Heart right ventricle (tissue), 16 donors: Measurements from ENCODE around the gene TBC1D23. TPM values are rescaled to one million over a fixed set of nuclear protein-coding genes. Genes with fewer than 3 reads are reported as not detected.
"Not testable (repeated sequence)": the region's sequence is repeated elsewhere in the genome, so short reads cannot be mapped to it uniquely, and the experiment has no call there.

ENCODE experiments used
- ATAC-seq, 8 donors: fragments of 200-7000 bp; cut with Tn5 transposase; one replicate each; pipeline ENCODE4 v1.9.1; 2020; ENCODE audit warnings: mild to moderate bottlenecking in 8 of 8, moderate library complexity in 8 of 8, moderate number of reproducible peaks in 1 of 8
- DNase-seq, 2 donors: peaks; one replicate each; pipeline ENCODE4 v3.0.0-alpha.2; 2020
- H3K27ac ChIP-seq, 10 donors: fragments of 200-600 bp; sonication (generic) in 2 of 10; one replicate each; pipeline versions ENCODE4 v1.5.0 to v1.8.0; 2020 to 2022; ENCODE audit warnings: mild to moderate bottlenecking in 3 of 10
- H3K27me3 ChIP-seq, 7 donors: fragments of 200-600 bp; one replicate each; pipeline ENCODE4 v1.8.0; 2021 to 2022; ENCODE audit warnings: mild to moderate bottlenecking in 2 of 7
- H3K36me3 ChIP-seq, 9 donors: fragments of 200-600 bp; sonication (generic) in 1 of 9; one replicate each; pipeline versions ENCODE4 v1.5.0 to v1.8.0; 2020 to 2022; ENCODE audit warnings: mild to moderate bottlenecking in 2 of 9
- H3K4me1 ChIP-seq, 9 donors: fragments of 200-600 bp; sonication (generic) in 1 of 9; one replicate each; pipeline versions ENCODE4 v1.5.0 to v1.8.0; 2020 to 2022; ENCODE audit warnings: mild to moderate bottlenecking in 4 of 9
- H3K4me3 ChIP-seq, 10 donors: fragments of 200-600 bp; sonication (generic) in 2 of 10; one replicate each; pipeline versions ENCODE4 v1.5.0 to v1.8.0; 2020 to 2022; ENCODE audit warnings: mild to moderate bottlenecking in 7 of 10, moderate library complexity in 2 of 10
- H3K9me3 ChIP-seq, 11 donors: fragments of 200-600 bp in 10 of 11; sonication (generic) in 2 of 11; one replicate each; pipeline versions ENCODE4 v1.5.0 to v1.8.0; 2013 to 2022; ENCODE audit warnings: mild to moderate bottlenecking in 2 of 11, control low read depth in 1 of 11, moderate library complexity in 1 of 11
- WGBS, 2 donors: extraction: QIAGEN DNeasy Blood & Tissue Kit; methylation state at CpG; one replicate each; pipeline ENCODE4 v1.1.7; 2013; ENCODE audit warnings: inconsistent platforms in 1 of 2; 5-methylcytosine and 5-hydroxymethylcytosine counted together
- intact Hi-C, 10 donors: fragments of 100-400 bp; cut with DNase I; formaldehyde crosslinking; loops; one replicate each; pipeline versions ENCODE4 v1.11.1 to v1.14.2; 2022
- polyA plus RNA-seq, 2 donors: library from polyadenylated mRNA; stranded (reverse); fragments of 200-250 nt; gene quantifications; one replicate each; pipeline ENCODE4 v1.2.3, GENCODE V29; 2013
- total RNA-seq, 10 donors: library from RNA; stranded (reverse); fragmentation: NEBNext Ultra II Directional in 3 of 10; extraction: Animal tissue kit (Norgen Biotek cat#: 25700) in 3 of 10; gene quantifications; one replicate each; pipeline versions ENCODE4 v1.2.1 to v1.2.4, GENCODE V29; 2021 to 2023
- TF ChIP-seq, protein P1 (sequence below), 9 donors: fragments of 200-600 bp; sonication (generic) in 2 of 9; IDR thresholded peaks; one replicate each; pipeline versions ENCODE4 v1.5.0 to v1.8.0; 2021 to 2022; ENCODE audit warnings: antibody characterized with exemption in 9 of 9, mild to moderate bottlenecking in 5 of 9, moderate library complexity in 1 of 9
- donor health status: Arrhythmogenic right ventricular cardiomyopathy.
- donor health status: ischemic (EF 13 %, LVEDD 7.1; RV severe dilation, severe dysfunction).
- donor health status: healthy with polysubstance abuse.
- donor health status: DM: no; HTN: yes; CAD: no.
- donor health status: DM: no; HTN: no; CAD: no.
- donor health status: ischemic (EF 25% LVEDD 6.9; RV normal size, moderate dysfunction).
- donor health status: ischemic (EF 25% LVEDD 5.7; RV mildly dilated, moderate dysfunction).
- donor health status: healthy.
- donor health status: DM: yes; HTN: yes; CAD: no.
- donor health status: Ischemic cardiomyopathy.
- donor health status: ischemic (EF 35%, LVEDD 5.7; RV mildly dilated, moderate dysfunction).
- donor health status: nonischemic (EF 11% LVEDD 7.7; RV severe dilation, severe dysfunction).
- donor health status: DM: yes; HTN: yes; CAD: no.
- donor health status: PGD.
- donor health status: ischemic (EF 29% LVEDD 5.4; RV normal size, mild dysfunction).
- donor health status: nonischemic (EF 23%, LVEDD 6.1; RV moderate dilation, normal function).

Gene TBC1D23
- total and polyA plus RNA-seq, 12 donors = 18.8 to 40.4 (median 28.7) TPM

DNA sequence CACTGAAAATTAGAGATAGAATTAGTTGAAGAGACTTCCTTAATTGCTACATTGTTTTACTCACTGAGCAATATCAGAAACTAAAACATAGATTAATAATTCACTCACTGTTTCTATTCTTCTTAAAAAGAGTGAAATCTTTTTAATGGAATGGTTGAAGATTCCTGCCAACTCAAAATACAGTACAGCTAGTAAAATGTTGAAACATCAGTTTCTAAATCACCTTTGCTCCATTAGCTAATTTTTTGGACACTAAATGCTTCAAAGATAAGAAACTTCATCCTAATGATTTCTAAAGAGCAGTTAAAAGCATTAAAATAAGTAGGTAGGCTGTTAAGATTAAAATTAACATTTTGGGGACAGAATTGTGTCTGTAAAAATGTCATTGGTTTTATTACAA is 63.3 kb downstream of the TBC1D23 start:
- no peak overlapping the region for H3K27ac ChIP-seq
- intact Hi-C loops = no loop called here
- no peaks in the 10 kb centered on the region for H3K27me3 ChIP-seq
- H3K4me3 ChIP-seq = no peak overlapping the region
- no peaks in the 10 kb centered on the region for H3K4me1 ChIP-seq
- H3K36me3 ChIP-seq = peaks cover 0 to 94% (median 17%) of the 10 kb centered on the region in 9 donors
- ATAC-seq (no peak), DNase-seq (no peak)
- H3K9me3 ChIP-seq = peaks cover 0 to 5% (median 0%) of the 10 kb centered on the region in 11 donors
- TF ChIP-seq, protein P1, sequence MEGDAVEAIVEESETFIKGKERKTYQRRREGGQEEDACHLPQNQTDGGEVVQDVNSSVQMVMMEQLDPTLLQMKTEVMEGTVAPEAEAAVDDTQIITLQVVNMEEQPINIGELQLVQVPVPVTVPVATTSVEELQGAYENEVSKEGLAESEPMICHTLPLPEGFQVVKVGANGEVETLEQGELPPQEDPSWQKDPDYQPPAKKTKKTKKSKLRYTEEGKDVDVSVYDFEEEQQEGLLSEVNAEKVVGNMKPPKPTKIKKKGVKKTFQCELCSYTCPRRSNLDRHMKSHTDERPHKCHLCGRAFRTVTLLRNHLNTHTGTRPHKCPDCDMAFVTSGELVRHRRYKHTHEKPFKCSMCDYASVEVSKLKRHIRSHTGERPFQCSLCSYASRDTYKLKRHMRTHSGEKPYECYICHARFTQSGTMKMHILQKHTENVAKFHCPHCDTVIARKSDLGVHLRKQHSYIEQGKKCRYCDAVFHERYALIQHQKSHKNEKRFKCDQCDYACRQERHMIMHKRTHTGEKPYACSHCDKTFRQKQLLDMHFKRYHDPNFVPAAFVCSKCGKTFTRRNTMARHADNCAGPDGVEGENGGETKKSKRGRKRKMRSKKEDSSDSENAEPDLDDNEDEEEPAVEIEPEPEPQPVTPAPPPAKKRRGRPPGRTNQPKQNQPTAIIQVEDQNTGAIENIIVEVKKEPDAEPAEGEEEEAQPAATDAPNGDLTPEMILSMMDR (IDR thresholded peaks at IDR 0.05) = no peak

DNA sequence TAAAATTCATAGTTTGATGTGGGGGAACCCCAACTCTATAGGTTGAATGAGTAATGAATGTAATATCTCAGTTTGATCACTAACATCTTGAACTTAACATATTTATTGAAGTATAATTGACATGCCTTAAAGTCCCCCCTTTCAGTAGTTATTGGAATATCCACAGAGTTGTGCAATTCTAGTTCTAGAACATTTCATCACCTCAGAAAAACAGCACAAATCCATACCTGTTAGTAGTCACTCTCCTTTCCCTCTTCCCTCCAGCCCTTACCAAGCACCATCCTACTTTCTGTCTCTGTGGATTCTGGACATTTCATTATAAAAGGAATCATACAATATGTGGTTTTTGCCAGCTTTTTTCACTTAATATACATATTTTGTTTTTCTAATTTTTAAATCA is 65.0 kb downstream of the TBC1D23 start:
- H3K9me3 ChIP-seq = peaks cover 0 to 5% (median 0%) of the 10 kb centered on the region in 11 donors
- intact Hi-C loops = no loop called here
- no peaks in the 10 kb centered on the region for H3K27me3 ChIP-seq
- H3K4me1 ChIP-seq = no peaks in the 10 kb centered on the region
- no peak for DNase-seq
- H3K27ac ChIP-seq = no peak overlapping the region
- H3K36me3 ChIP-seq = peaks cover 0 to 77% (median 10%) of the 10 kb centered on the region in 9 donors
- H3K4me3 ChIP-seq = no peak overlapping the region
- TF ChIP-seq, protein P1 (IDR thresholded peaks at IDR 0.05) = no peak
- ATAC-seq = no peak

- intact Hi-C loops, H3K9me3 ChIP-seq, H3K4me1 ChIP-seq, DNase-seq, H3K27me3 ChIP-seq, ATAC-seq, H3K27ac ChIP-seq, H3K4me3 ChIP-seq: not testable (repeated sequence)
- WGBS, 2 donors = 98 to 99% methylated on average over 5 of the region's 5 CpGs
- H3K36me3 ChIP-seq = peaks cover 0 to 61% (median 10%) of the 10 kb centered on the region in 9 donors
Measured at GRCh38 chr3:100327377-100327776, 66.6 kb downstream of the TBC1D23 start.

- Histone ChIP-seq H3K4me3 (no peak overlapping the region), H3K9me3 (peaks cover 0 to 5% (median 0%) of the 10 kb centered on the region in 11 donors), H3K27me3 (no peaks in the 10 kb centered on the region), H3K27ac (no peak overlapping the region), H3K4me1 (peaks cover 0 to 8% (median 0%) of the 10 kb centered on the region in 9 donors), H3K36me3 (peaks cover 0 to 35% (median 0%) of the 10 kb centered on the region in 9 donors)
- WGBS, 2 donors = 86 to 87% methylated on average over 4 of the region's 4 CpGs
- no peak for ATAC-seq
- TF ChIP-seq, protein P1 (IDR thresholded peaks at IDR 0.05) = no peak
- no peak for DNase-seq
- intact Hi-C loops = loop anchor here in 2 of 10 donors (5.0 to 10.0 kb wide), 3 partner anchors 65 to 165 kb away; partner anchors contain the start of genes LNP1 (in 1 of the 2), TBC1D23 (in 1 of the 2), TMEM45A (in 1 of the 2) and TOMM70 (in 1 of the 2)
Measured at GRCh38 chr3:100329800-100330489, 69.2 kb downstream of the TBC1D23 start.

- ATAC-seq (no peak), DNase-seq (no peak)
- Histone ChIP-seq H3K9me3 (peaks cover 0 to 5% (median 0%) of the 10 kb centered on the region in 11 donors), H3K4me3 (no peak overlapping the region), H3K4me1 (peaks cover 0 to 15% (median 5%) of the 10 kb centered on the region in 9 donors), H3K27ac (no peak overlapping the region), H3K36me3 (peaks cover 0 to 28% (median 0%) of the 10 kb centered on the region in 9 donors), H3K27me3 (no peaks in the 10 kb centered on the region)
- WGBS, 2 donors = 86 to 90% methylated on average over 5 of the region's 5 CpGs
- TF ChIP-seq, protein P1 (IDR thresholded peaks at IDR 0.05) = no peak
- intact Hi-C loops = loop anchor here in 2 of 10 donors (5.0 to 10.0 kb wide), 3 partner anchors 66 to 164 kb away; partner anchors contain the start of genes LNP1 (in 1 of the 2), TBC1D23 (in 1 of the 2), TMEM45A (in 1 of the 2) and TOMM70 (in 1 of the 2)
Measured at GRCh38 chr3:100330651-100331050, 69.9 kb downstream of the TBC1D23 start.
